Fibroblast of mammary gland (primary cell): ENCODE data around the gene AGAP1.
A peak's percentile ranks its signal among the peaks of the same experiment; 100 is the strongest.

ENCODE experiments used
- DNase-seq: peaks from one replicate; pipeline ENCODE4 v3.0.0-alpha.2; 2010; ENCODE audit warnings: low read depth
- H3K4me3 ChIP-seq: 2 replicates; pipeline ENCODE4 v1.5.1; 2011; ENCODE audit warnings: low read depth, mild to moderate bottlenecking, low read length, moderate library complexity; ENCODE audit not compliant: control insufficient read depth
- TF ChIP-seq, protein P1 (sequence below): conservative IDR thresholded peaks from 2 replicates; pipeline ENCODE4 v1.5.1; 2011; ENCODE audit warnings: low read depth, low read length, inconsistent platforms; ENCODE audit not compliant: control insufficient read depth, insufficient read depth

AGAP1 gene

DNA sequence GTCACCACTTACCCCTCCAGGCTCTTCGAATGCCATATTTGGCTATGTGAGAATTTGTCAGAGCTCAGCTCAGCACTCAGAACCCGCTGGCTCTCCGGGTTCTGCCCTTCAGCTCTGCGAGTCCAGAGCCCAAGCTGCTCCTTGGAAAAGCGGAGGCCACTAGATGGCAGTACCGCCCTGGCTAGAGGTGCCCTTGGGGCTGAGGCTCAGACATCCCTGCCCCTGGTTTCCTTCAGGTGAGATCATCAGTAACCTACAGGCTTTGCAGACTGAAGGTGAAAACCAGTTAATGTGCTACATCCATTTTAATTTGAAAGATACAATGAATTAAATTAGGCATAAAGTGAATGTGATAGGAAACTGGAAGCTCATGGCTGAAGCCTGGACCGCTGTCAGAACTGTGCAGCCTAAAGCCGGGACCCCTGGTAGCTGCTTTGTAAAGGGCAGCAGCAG is 285.6 kb downstream of the AGAP1 start:
- TF ChIP-seq, protein P1, sequence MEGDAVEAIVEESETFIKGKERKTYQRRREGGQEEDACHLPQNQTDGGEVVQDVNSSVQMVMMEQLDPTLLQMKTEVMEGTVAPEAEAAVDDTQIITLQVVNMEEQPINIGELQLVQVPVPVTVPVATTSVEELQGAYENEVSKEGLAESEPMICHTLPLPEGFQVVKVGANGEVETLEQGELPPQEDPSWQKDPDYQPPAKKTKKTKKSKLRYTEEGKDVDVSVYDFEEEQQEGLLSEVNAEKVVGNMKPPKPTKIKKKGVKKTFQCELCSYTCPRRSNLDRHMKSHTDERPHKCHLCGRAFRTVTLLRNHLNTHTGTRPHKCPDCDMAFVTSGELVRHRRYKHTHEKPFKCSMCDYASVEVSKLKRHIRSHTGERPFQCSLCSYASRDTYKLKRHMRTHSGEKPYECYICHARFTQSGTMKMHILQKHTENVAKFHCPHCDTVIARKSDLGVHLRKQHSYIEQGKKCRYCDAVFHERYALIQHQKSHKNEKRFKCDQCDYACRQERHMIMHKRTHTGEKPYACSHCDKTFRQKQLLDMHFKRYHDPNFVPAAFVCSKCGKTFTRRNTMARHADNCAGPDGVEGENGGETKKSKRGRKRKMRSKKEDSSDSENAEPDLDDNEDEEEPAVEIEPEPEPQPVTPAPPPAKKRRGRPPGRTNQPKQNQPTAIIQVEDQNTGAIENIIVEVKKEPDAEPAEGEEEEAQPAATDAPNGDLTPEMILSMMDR = peak; percentile 91
- DNase-seq = peak; percentile 62
- H3K4me3 ChIP-seq = no peak overlapping the region

DNA sequence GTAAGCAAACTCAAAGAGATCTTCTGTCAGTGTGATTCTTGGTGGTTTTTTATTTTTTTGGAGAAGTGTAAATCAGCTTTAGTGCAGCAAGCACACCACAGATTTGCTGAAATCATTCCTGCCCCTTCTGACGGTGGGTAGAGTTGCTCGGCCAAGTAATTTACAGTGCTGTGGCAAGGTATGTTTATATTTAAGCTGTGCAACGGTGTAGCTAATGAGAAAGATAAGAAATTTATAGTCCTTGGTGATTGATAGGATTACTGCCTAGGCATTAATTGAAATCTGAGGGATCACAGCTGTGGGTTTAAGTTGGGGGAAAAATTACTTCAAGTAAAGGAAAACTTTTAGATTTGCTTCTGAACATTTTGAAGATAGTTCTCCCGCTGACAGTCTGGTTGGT is 286.6 kb downstream of the AGAP1 start:
- no peak overlapping the region for H3K4me3 ChIP-seq
- no peak for DNase-seq
- TF ChIP-seq, protein P1 = no peak

DNA sequence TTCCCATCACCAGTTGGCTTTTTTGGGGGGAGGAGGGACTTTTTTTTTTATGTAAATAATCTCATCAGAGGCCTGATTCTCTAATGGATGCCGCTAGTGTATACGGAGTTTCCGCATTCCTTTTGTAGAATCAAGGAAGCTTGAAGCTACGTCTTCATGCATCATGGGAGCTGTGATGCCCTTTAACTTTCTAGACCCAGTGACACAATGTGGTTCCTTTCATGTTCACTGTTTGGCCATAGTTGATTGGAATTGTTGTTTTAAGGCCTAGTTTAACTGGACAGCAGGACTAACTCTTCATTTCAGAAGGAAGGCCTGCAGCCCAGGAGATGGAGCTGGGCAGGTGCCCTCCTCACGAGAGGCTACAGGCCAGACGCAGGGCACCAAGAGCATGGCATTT is 287.9 kb downstream of the AGAP1 start:
- TF ChIP-seq, protein P1 = no peak
- H3K4me3 ChIP-seq = no peak overlapping the region
- no peak for DNase-seq

DNA sequence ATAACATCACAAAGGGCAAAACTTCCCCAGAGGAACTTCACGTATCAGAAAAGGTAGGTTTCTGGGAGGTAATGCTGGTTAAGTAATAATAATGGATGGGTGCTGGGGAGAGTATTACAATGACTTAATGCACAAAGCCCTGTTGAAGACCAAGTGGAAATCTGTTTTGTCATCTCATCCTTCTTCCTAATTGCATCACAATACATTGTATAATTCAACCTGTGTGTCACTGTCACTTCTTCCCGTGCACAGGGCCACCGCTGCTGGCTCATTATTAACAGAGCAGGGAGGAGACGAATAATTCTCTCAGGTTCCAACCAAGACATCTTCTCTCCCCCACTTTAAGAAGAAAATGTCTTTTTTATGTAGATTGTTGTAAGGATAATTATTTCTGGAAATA is 290.9 kb downstream of the AGAP1 start:
- DNase-seq = no peak
- H3K4me3 ChIP-seq = no peak overlapping the region
- TF ChIP-seq, protein P1 = no peak

DNA sequence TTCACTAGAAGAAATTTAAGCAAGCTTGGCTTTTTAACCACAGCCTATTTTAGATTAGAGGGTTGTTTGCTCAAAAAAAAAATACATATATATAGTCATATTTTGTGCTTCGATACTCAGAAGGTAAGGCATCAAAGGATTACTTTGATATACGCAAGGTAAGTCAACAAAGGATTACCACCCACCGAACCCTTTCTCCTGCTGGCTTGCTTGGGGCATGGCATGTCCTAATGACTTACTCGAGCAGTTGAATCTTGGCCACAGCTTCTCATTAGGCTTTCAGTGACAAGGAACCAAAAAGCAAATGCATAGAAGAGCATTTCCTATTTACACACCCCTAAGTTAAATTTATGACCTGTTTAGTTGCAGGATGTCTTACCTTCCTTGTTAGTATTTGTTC is 295.7 kb downstream of the AGAP1 start:
- TF ChIP-seq, protein P1 = no peak
- H3K4me3 ChIP-seq = no peak overlapping the region
- no peak for DNase-seq

DNA sequence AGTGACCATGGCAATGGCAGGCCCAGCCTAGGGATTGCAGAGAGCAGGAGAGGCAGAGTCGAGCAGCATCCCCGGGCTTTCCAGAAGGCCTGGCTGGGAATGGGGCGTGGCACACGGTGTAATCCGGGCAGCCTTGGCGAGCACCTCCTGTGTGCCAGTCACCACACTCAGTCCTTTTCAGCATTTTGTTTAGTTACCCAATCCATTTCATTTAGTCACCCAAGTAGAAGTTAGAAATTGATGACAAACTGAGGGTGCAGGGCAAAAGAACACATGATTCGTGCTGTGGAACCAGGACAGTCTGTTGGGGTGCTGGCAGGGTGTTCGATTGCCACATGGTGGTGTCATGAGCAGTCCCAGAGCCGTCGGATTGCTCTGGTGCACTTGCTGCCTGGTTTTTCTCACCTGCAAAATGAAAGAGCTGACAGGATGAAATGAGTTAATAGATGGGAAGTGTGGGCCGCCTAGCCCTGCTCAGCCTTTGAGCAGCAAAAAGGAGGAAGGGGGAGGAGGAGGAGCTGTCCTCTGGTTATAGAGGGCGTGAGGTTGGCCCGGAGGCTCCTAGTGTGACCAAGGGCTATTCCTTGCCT is 299.4 kb downstream of the AGAP1 start:
- TF ChIP-seq, protein P1 = peak; percentile 19
- H3K4me3 ChIP-seq = no peak overlapping the region
- peak; percentile 28 for DNase-seq

DNA sequence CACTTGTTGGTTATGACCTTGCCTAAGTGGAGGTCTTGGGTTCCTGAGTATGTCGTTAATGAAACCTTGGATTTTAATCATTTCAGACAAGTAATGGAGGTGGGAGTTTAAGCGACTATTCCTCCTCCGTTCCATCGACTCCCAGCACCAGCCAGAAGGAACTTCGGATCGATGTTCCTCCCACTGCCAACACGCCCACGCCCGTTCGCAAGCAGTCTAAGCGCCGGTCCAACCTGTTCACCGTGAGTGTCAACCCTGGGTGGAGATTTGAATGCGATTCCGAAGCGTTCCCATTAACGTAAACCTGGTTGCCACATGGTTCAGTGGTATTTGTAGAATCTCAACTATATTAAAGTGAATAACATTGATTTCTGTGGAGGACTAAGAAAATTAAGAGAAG is 305.4 kb downstream of the AGAP1 start:
- DNase-seq = no peak
- no peak overlapping the region for H3K4me3 ChIP-seq
- TF ChIP-seq, protein P1 = no peak
